Sigmoid colon (tissue), 4 donors: Measurements from ENCODE around the gene URB2.

Experiments
- CTCF ChIP-seq, 4 experiments: fragments of 450-650 bp in 3 of 4; fragments of 200-600 bp in 1 of 4; IDR thresholded peaks; one replicate each; pipeline ENCODE4 v1.5.1; 2016 to 2019; ENCODE audit warnings: antibody characterized with exemption in 4 of 4, mild to moderate bottlenecking in 3 of 4, moderate library complexity in 2 of 4
- EP300 ChIP-seq, 4 donors: sonication (generic); formaldehyde crosslinking; IDR thresholded peaks; one replicate each; pipeline ENCODE4 v1.6.1; 2017; ENCODE audit warnings: antibody characterized with exemption in 4 of 4
- POLR2A ChIP-seq, 2 donors: fragments of 450-650 bp; IDR thresholded peaks; one replicate each; pipeline ENCODE4 v1.6.1; 2016; ENCODE audit warnings: antibody characterized with exemption in 2 of 2, mild to moderate bottlenecking in 2 of 2, moderate library complexity in 2 of 2
- POLR2AphosphoS5 ChIP-seq, 4 donors: sonication (generic); formaldehyde crosslinking; IDR thresholded peaks; one replicate each; pipeline ENCODE4 v1.6.1; 2017; ENCODE audit warnings: antibody characterized with exemption in 4 of 4

GRCh38 chr1:229631966-229632365 lies 5.9 kb downstream of the URB2 start:
- TF ChIP-seq POLR2A (IDR thresholded peaks at IDR 0.05) (no peak), CTCF (IDR thresholded peaks at IDR 0.05) (no peak), POLR2AphosphoS5 (IDR thresholded peaks at IDR 0.05) (no peak), EP300 (IDR thresholded peaks at IDR 0.05) (no peak)
